Measurements from ENCODE around the gene PLB1.

- TF ChIP-seq MAX (IDR thresholded peaks at IDR 0.05; ENCODE audit: low read depth, low read length) (no peak), POLR2A (IDR thresholded peaks at IDR 0.05; ENCODE audit: extremely low read depth, insufficient read length) (no peak), MYC (IDR thresholded peaks at IDR 0.05; ENCODE audit: low read depth, low read length) (no peak), CTCF (IDR thresholded peaks at IDR 0.05; ENCODE audit: low read depth, low read length) (no peak)
Measured at GRCh38 chr2:28475088-28475595, 20.7 kb upstream of the PLB1 start.
